H1 (cell line): Measurements from ENCODE around the gene WDSUB1. TPM values are rescaled to one million over a fixed set of nuclear protein-coding genes. Genes with fewer than 3 reads are reported as not detected.

ENCODE experiments used
- CTCF ChIA-PET: fragments of 300-600 bp; sonication (Branson Sonifier 250); formaldehyde crosslinking; loops from one replicate; lab custom pipeline; 2021; ENCODE audit not compliant: partially characterized antibody; lab: Charles Lee
- POLR2A ChIA-PET: fragments of 300-600 bp; sonication (Branson Sonifier 250); formaldehyde crosslinking; loops from one replicate; lab custom pipeline; 2021; ENCODE audit warnings: inconsistent platforms; ENCODE audit not compliant: partially characterized antibody; lab: Charles Lee
- DNase-seq, 2 experiments: peaks; one replicate each; pipeline versions ENCODE4 v3.0.0 to v3.0.0-alpha.2; 2010 to 2022; ENCODE audit warnings: low spot score in 2 of 2, low read depth in 1 of 2, mixed read lengths in 1 of 2
- FAIRE-seq: peaks from 2 replicates; lab custom pipeline; 2011; peaks lifted over from hg19 to GRCh38; lab: Jason Lieb, UNC
- H2AFZ ChIP-seq: 2 replicates; pipeline ENCODE4 v1.8.1; 2012; ENCODE audit warnings: low read length, inconsistent platforms
- H2AK5ac ChIP-seq: 2 replicates; pipeline ENCODE4 v1.6.1; 2013; ENCODE audit warnings: low read depth, low read length
- H2BK120ac ChIP-seq: replicated peaks from 2 replicates; pipeline ENCODE3; 2013; ENCODE audit warnings: low read depth, low read length, inconsistent platforms
- H2BK12ac ChIP-seq: 2 replicates; pipeline ENCODE4 v1.6.1; 2013; ENCODE audit warnings: low read depth, low read length
- H2BK15ac ChIP-seq: 2 replicates; pipeline ENCODE4 v1.6.1; 2013; ENCODE audit warnings: low read length
- H2BK20ac ChIP-seq: 2 replicates; pipeline ENCODE4 v1.6.1; 2013; ENCODE audit warnings: low read length
- H2BK5ac ChIP-seq: 2 replicates; pipeline ENCODE4 v1.6.1; 2013; ENCODE audit warnings: low read depth, low read length
- H3K14ac ChIP-seq: 2 replicates; pipeline ENCODE4 v1.6.1; 2013; ENCODE audit warnings: inconsistent platforms; ENCODE audit not compliant: insufficient read length
- H3K18ac ChIP-seq: 2 replicates; pipeline ENCODE4 v1.6.1; 2013; ENCODE audit warnings: low read length; ENCODE audit errors: extremely low read depth
- H3K23ac ChIP-seq: 2 replicates; pipeline ENCODE4 v1.6.1; 2013; ENCODE audit warnings: inconsistent platforms; ENCODE audit not compliant: insufficient read length
- H3K23me2 ChIP-seq: 2 replicates; pipeline ENCODE4 v1.6.1; 2013; ENCODE audit warnings: low read depth, low read length
- H3K27ac ChIP-seq: 2 replicates; pipeline ENCODE4 v1.6.1; 2011; ENCODE audit warnings: low read depth, low read length, inconsistent platforms
- H3K27me3 ChIP-seq, 4 experiments: replicated peaks in 1 of 4; 1 replicate in 1 of 4; 2 replicates in 3 of 4; pipeline versions ENCODE4 v1.6.1 to v1.8.1; 2011 to 2013; ENCODE audit warnings: low read length in 3 of 4, mild to moderate bottlenecking in 3 of 4, inconsistent platforms in 2 of 4, mixed read lengths in 2 of 4, moderate library complexity in 1 of 4; ENCODE audit not compliant: control insufficient read depth in 3 of 4, insufficient read depth in 3 of 4; ENCODE audit errors: extremely low read depth in 1 of 4
- H3K36me3 ChIP-seq, 4 experiments: 2 replicates each; pipeline versions ENCODE4 v1.6.1 to v1.8.1; 2011 to 2013; ENCODE audit warnings: mild to moderate bottlenecking in 4 of 4, low read length in 3 of 4, moderate library complexity in 2 of 4, control low read depth in 1 of 4, inconsistent platforms in 1 of 4; ENCODE audit not compliant: insufficient read depth in 4 of 4, control insufficient read depth in 2 of 4
- H3K4ac ChIP-seq: replicated peaks from 2 replicates; pipeline ENCODE3; 2013; ENCODE audit warnings: low read length, low read depth, mixed read lengths, inconsistent platforms; ENCODE audit not compliant: insufficient read length
- H3K4me1 ChIP-seq, 4 experiments: replicated peaks in 1 of 4; 1 replicate in 1 of 4; 2 replicates in 3 of 4; pipeline versions ENCODE4 v1.6.1 to v1.8.1; 2011 to 2013; ENCODE audit warnings: low read length in 3 of 4, inconsistent platforms in 2 of 4, mixed read lengths in 1 of 4; ENCODE audit not compliant: insufficient read depth in 4 of 4, control insufficient read depth in 3 of 4
- H3K4me2 ChIP-seq, 2 experiments: 2 replicates each; pipeline versions ENCODE4 v1.6.1 to v1.8.1; 2011 to 2013; ENCODE audit warnings: low read depth in 2 of 2, low read length in 2 of 2, control low read depth in 1 of 2, inconsistent platforms in 1 of 2, mild to moderate bottlenecking in 1 of 2; ENCODE audit not compliant: insufficient read depth in 1 of 2
- H3K4me3 ChIP-seq, 4 experiments: fragments of 200-600, 300-600 bp in 1 of 4; sonication (generic), shearing (Covaris generic), sonication (Bioruptor Twin) in 1 of 4; 2 replicates each; pipeline versions ENCODE4 v1.5.1 to v1.8.1; 2011 to 2016; ENCODE audit warnings: low read length in 4 of 4, low read depth in 3 of 4, control low read depth in 2 of 4, inconsistent platforms in 2 of 4, mild to moderate bottlenecking in 2 of 4, mixed read lengths in 1 of 4, moderate library complexity in 1 of 4; ENCODE audit not compliant: insufficient read depth in 2 of 4; ENCODE audit errors: extremely low read depth in 1 of 4
- H3K56ac ChIP-seq: replicated peaks from 2 replicates; pipeline ENCODE3; 2013; ENCODE audit warnings: low read depth, mild to moderate bottlenecking, mixed read lengths, low read length, inconsistent platforms; ENCODE audit not compliant: insufficient read length
- H3K79me1 ChIP-seq: 2 replicates; pipeline ENCODE4 v1.6.1; 2013; ENCODE audit warnings: low read depth, low read length, control low read depth
- H3K79me2 ChIP-seq, 2 experiments: 2 replicates each; pipeline versions ENCODE4 v1.6.1 to v1.8.1; 2012 to 2013; ENCODE audit warnings: low read length in 2 of 2, mild to moderate bottlenecking in 2 of 2, inconsistent platforms in 1 of 2; ENCODE audit not compliant: insufficient read depth in 2 of 2, control insufficient read depth in 1 of 2
- H3K9ac ChIP-seq, 4 experiments: replicated peaks in 1 of 4; 1 replicate in 1 of 4; 2 replicates in 3 of 4; pipeline versions ENCODE4 v1.6.1 to v1.8.1; 2011 to 2013; ENCODE audit warnings: low read depth in 3 of 4, low read length in 3 of 4, control low read depth in 2 of 4, mild to moderate bottlenecking in 2 of 4, moderate library complexity in 2 of 4, inconsistent platforms in 1 of 4; ENCODE audit errors: extremely low read depth in 1 of 4
- H3K9me3 ChIP-seq, 2 experiments: 2 replicates each; pipeline versions ENCODE4 v1.6.1 to v1.8.1; 2012 to 2013; ENCODE audit warnings: mild to moderate bottlenecking in 2 of 2, moderate library complexity in 2 of 2, control low read depth in 1 of 2, inconsistent platforms in 1 of 2, low read depth in 1 of 2, low read length in 1 of 2, mixed read lengths in 1 of 2; ENCODE audit not compliant: insufficient read depth in 2 of 2
- H4K20me1 ChIP-seq, 2 experiments: replicated peaks in 1 of 2; 2 replicates each; pipeline versions ENCODE3 to v1.8.1; 2011 to 2013; ENCODE audit warnings: inconsistent platforms in 2 of 2, low read length in 2 of 2, mild to moderate bottlenecking in 1 of 2; ENCODE audit not compliant: insufficient read depth in 2 of 2, control insufficient read depth in 1 of 2
- H4K5ac ChIP-seq: 2 replicates; pipeline ENCODE4 v1.6.1; 2013; ENCODE audit warnings: low read length, low read depth, mixed read lengths, inconsistent platforms; ENCODE audit not compliant: insufficient read length
- H4K8ac ChIP-seq: 2 replicates; pipeline ENCODE4 v1.8.0; 2013; ENCODE audit warnings: mild to moderate bottlenecking, moderate library complexity, low read length, inconsistent platforms; ENCODE audit not compliant: insufficient read depth; ENCODE audit errors: extremely low read depth
- H4K91ac ChIP-seq: replicated peaks from 2 replicates; pipeline ENCODE3; 2013; ENCODE audit warnings: low read length, mixed read lengths, inconsistent platforms; ENCODE audit not compliant: insufficient read length
- BACH1 ChIP-seq: IDR thresholded peaks from 2 replicates; pipeline ENCODE4 v1.6.1; 2012; ENCODE audit warnings: low read length, improper control_type of control experiment
- BCL11A ChIP-seq, 2 experiments: IDR thresholded peaks; one replicate each; pipeline ENCODE4 v1.6.1; 2011; ENCODE audit warnings: low read depth in 2 of 2, low read length in 2 of 2, mild to moderate bottlenecking in 2 of 2
- CBX8 ChIP-seq: fragments of 300-800, 300-1000 bp; sonication (generic); IDR thresholded peaks from 2 replicates; pipeline ENCODE4 v1.7.1; 2016; ENCODE audit warnings: low read depth, low read length, borderline replicate concordance
- CEBPB ChIP-seq: IDR thresholded peaks from 2 replicates; pipeline ENCODE4 v1.6.1; 2012; ENCODE audit warnings: low read depth, low read length
- CHD1 ChIP-seq: IDR thresholded peaks from 2 replicates; pipeline ENCODE4 v1.6.1; 2012; ENCODE audit warnings: low read depth, low read length, improper control_type of control experiment
- EGR1 ChIP-seq: IDR thresholded peaks from 2 replicates; pipeline ENCODE4 v1.6.1; 2011; ENCODE audit warnings: low read depth, low read length, borderline replicate concordance
- EP300 ChIP-seq, 2 experiments: IDR thresholded peaks; 1 replicate in 1 of 2; 2 replicates in 1 of 2; pipeline ENCODE4 v1.6.1; 2011 to 2012; ENCODE audit warnings: low read depth in 2 of 2, low read length in 2 of 2, mild to moderate bottlenecking in 2 of 2, borderline replicate concordance in 1 of 2, inconsistent platforms in 1 of 2, moderate library complexity in 1 of 2
- GTF2F1 ChIP-seq: IDR thresholded peaks from 2 replicates; pipeline ENCODE4 v1.6.1; 2012; ENCODE audit warnings: low read depth, low read length, improper control_type of control experiment, borderline replicate concordance
- HDAC2 ChIP-seq, 2 experiments: fragments of 300-600 bp in 1 of 2; sonication (generic) in 1 of 2; IDR thresholded peaks; 2 replicates each; pipeline ENCODE4 v1.6.1; 2011 to 2012; ENCODE audit warnings: low read depth in 2 of 2, low read length in 2 of 2, mild to moderate bottlenecking in 2 of 2, moderate library complexity in 2 of 2, borderline replicate concordance in 1 of 2, inconsistent platforms in 1 of 2
- HDAC6 ChIP-seq: IDR thresholded peaks from one replicate; pipeline ENCODE4 v1.7.1; 2012; ENCODE audit warnings: low read depth, mild to moderate bottlenecking, inconsistent platforms, low read length, moderate library complexity
- NANOG ChIP-seq: IDR thresholded peaks from 2 replicates; pipeline ENCODE4 v1.6.1; 2011; ENCODE audit warnings: low read length, low read depth, mild to moderate bottlenecking, inconsistent platforms; ENCODE audit not compliant: insufficient read depth, poor library complexity, severe bottlenecking
- POLR2A ChIP-seq, 2 experiments: IDR thresholded peaks; 1 replicate in 1 of 2; 2 replicates in 1 of 2; pipeline ENCODE4 v1.6.1; 2011; ENCODE audit warnings: low read depth in 2 of 2, low read length in 2 of 2, mild to moderate bottlenecking in 2 of 2; ENCODE audit errors: control extremely low read depth in 1 of 2
- SAP30 ChIP-seq: fragments of 300-600 bp; sonication (generic); IDR thresholded peaks from 2 replicates; pipeline ENCODE4 v1.7.1; 2012; ENCODE audit warnings: low read length, moderate library complexity, mild to moderate bottlenecking, inconsistent platforms; ENCODE audit not compliant: insufficient read depth, insufficient replicate concordance
- SP4 ChIP-seq: IDR thresholded peaks from 2 replicates; pipeline ENCODE4 v1.6.1; 2012; ENCODE audit warnings: low read length, inconsistent platforms
- WGBS, 2 experiments: shearing (Covaris generic) in 1 of 2; methylation state at CpG; one replicate each; pipeline versions ENCODE4 v1.1.6 to v1.1.7; 2013 to 2015; ENCODE audit warnings: low lambda C conversion rate in 2 of 2, mixed read lengths in 2 of 2, inconsistent platforms in 1 of 2, low coverage in 1 of 2, missing lambda C conversion rate in 1 of 2; ENCODE audit not compliant: insufficient replicate concordance in 2 of 2, insufficient coverage in 1 of 2, insufficient read length in 1 of 2; ENCODE audit errors: extremely low coverage in 1 of 2, missing lambda C conversion rate in 1 of 2; 5-methylcytosine and 5-hydroxymethylcytosine counted together
- polyA plus RNA-seq, 7 experiments: library from polyadenylated mRNA; depleted of rRNA in 3 of 7; stranded (reverse) in 5 of 7; unstranded in 2 of 7; fragments of >200 nt in 5 of 7; fragments of 200-250 nt in 2 of 7; gene quantifications; 1 replicate in 5 of 7; 2 replicates in 1 of 7; 4 replicates in 1 of 7; pipeline versions ENCODE4 v1.2.1 to v1.2.3, GENCODE V29; 2011 to 2013; ENCODE audit warnings: missing spikeins in 2 of 7, mixed read lengths in 2 of 7
- total RNA-seq: library from RNA; stranded (reverse); fragmentation: NEBNext Ultra II Directional; extraction: Animal tissue kit (Norgen Biotek cat#: 25700); gene quantifications from 2 replicates; pipeline ENCODE4 v1.2.1, GENCODE V29; 2021

WDSUB1 gene
- total and polyA plus RNA-seq, 2 of the 8 experiments (the other 6 are each of a cell fraction or from before 2014, with no cell fraction given) = 5.5 to 8.0 TPM

DNA sequence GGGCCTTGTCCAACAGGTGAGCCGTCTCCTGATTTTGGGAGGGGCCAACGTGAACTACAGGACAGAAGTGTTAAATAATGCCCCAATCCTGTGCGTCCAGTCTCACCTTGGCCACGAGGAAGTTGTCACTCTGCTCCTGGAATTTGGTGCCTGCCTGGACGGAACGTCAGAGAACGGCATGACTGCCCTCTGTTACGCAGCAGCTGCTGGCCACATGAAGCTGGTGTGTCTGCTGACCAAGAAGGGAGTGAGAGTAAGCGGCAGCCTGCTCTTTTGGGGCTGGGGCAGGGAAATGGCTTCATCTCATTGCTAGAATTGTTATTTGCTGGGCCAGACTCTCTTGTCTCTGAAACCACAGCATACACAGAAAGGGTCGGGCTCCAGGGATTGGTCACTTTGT lies 92.3 kb downstream of the WDSUB1 start:
- no peaks in the 10 kb centered on the region; the same call in 1 of the 2 replicates for H3K79me1 ChIP-seq
- H3K79me2 ChIP-seq = no peaks in the 10 kb centered on the region
- ChIA-PET POLR2A (no interaction called here), CTCF (no interaction called here)
- 0 out of 2 replicates have a peak overlapping the region, but pooled peaks have one; percentile 12 for H2BK12ac ChIP-seq
- no peaks in the 10 kb centered on the region for H3K9me3 ChIP-seq
- H2AFZ ChIP-seq = no peak overlapping the region
- H3K36me3 ChIP-seq = no peaks in the 10 kb centered on the region
- no peak overlapping the region for H3K9ac ChIP-seq
- H4K20me1 ChIP-seq = no peaks in the 10 kb centered on the region
- no peak overlapping the region for H3K56ac ChIP-seq
- DNase-seq (no peak), FAIRE-seq (no peak)
- no peak overlapping the region for H4K8ac ChIP-seq
- H2AK5ac ChIP-seq = no peak overlapping the region
- no peaks in the 10 kb centered on the region for H3K27me3 ChIP-seq
- H3K18ac ChIP-seq = no peak overlapping the region
- H2BK120ac ChIP-seq = no peak overlapping the region
- no peak overlapping the region for H3K23ac ChIP-seq
- H2BK15ac ChIP-seq = no peak overlapping the region
- no peak overlapping the region for H3K4me2 ChIP-seq
- no peaks in the 10 kb centered on the region for H3K23me2 ChIP-seq
- no peak overlapping the region for H3K4me3 ChIP-seq
- no peaks in the 10 kb centered on the region for H3K4me1 ChIP-seq
- no peak overlapping the region for H3K14ac ChIP-seq
- H3K27ac ChIP-seq = no peak overlapping the region
- 92% methylated on average over 10 of the region's 10 CpGs; no CpG with 5 or more reads in 1 of the 2 experiments for WGBS, 2 experiments
- H2BK20ac ChIP-seq = no peak overlapping the region
- no peak overlapping the region for H4K91ac ChIP-seq
- no peak overlapping the region for H2BK5ac ChIP-seq
- no peak overlapping the region for H4K5ac ChIP-seq
- H3K4ac ChIP-seq = no peak overlapping the region
- TF ChIP-seq CBX8 = no peak
- TF ChIP-seq NANOG = no peak
- TF ChIP-seq CHD1 = no peak
- TF ChIP-seq HDAC6 = no peak
- TF ChIP-seq EGR1 = no peak
- no peak for TF ChIP-seq POLR2A (IDR thresholded peaks at IDR 0.05; ENCODE audit: control extremely low read depth in 1 of 2, low read depth in 2 of 2, low read length in 2 of 2)
- TF ChIP-seq GTF2F1 = no peak
- TF ChIP-seq CEBPB = no peak
- no peak for TF ChIP-seq EP300 (IDR thresholded peaks at IDR 0.05; ENCODE audit: borderline replicate concordance in 1 of 2, low read depth in 2 of 2, low read length in 2 of 2)
- TF ChIP-seq SAP30 = no peak
- no peak for TF ChIP-seq BACH1
- TF ChIP-seq HDAC2 (IDR thresholded peaks at IDR 0.05; ENCODE audit: borderline replicate concordance in 1 of 2, low read depth in 2 of 2, low read length in 2 of 2) = no peak
- no peak for TF ChIP-seq SP4
- no peak for TF ChIP-seq BCL11A (IDR thresholded peaks at IDR 0.05; ENCODE audit: low read depth in 2 of 2, low read length in 2 of 2)
